HG03521 (cell line): Measurements from ENCODE around the gene STX1B.

ENCODE experiments used
- ATAC-seq: cut with Tn5 transposase; IDR thresholded peaks from one replicate; pipeline ENCODE4 v1.9.1; 2021; ENCODE audit warnings: mild to moderate bottlenecking, moderate library complexity; ENCODE audit not compliant: unreplicated experiment

STX1B gene

DNA sequence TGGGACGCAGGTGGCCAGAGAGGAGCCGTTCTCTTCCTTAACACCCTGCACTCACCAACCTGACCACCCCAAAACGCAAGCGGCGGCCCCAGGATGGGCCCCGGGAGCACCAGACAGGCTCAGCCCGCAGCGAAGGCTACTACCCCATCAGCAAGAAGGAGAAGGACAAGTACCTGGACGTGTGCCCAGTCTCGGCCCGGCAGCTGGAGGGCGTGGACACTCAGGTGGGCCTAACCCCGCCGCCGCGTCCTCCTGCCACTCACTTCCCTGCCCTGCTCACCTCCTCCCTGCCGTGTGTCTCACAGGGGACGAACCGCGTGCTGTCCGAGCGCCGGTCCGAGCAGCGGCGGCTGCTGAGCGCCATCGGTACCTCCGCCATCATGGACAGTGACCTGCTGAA, 30.0 kb downstream of the STX1B start:
- no peak for ATAC-seq

DNA sequence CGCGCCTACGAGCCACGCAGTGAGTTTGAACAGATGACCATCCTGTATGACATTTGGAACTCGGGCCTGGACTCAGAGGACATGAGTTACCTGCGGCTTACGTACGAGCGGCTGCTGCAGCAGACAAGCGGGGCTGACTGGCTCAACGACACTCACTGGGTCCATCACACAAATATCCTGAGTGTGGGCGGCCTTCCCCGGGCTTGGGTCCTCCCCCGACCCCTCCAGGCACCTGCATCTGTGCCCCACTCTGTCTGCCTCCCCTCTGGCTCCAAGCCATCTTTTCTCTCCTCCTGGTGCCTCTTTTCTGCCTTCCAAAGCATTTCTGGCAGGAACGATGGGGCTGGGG, 30.4 kb downstream of the STX1B start:
- ATAC-seq, result no peak

DNA sequence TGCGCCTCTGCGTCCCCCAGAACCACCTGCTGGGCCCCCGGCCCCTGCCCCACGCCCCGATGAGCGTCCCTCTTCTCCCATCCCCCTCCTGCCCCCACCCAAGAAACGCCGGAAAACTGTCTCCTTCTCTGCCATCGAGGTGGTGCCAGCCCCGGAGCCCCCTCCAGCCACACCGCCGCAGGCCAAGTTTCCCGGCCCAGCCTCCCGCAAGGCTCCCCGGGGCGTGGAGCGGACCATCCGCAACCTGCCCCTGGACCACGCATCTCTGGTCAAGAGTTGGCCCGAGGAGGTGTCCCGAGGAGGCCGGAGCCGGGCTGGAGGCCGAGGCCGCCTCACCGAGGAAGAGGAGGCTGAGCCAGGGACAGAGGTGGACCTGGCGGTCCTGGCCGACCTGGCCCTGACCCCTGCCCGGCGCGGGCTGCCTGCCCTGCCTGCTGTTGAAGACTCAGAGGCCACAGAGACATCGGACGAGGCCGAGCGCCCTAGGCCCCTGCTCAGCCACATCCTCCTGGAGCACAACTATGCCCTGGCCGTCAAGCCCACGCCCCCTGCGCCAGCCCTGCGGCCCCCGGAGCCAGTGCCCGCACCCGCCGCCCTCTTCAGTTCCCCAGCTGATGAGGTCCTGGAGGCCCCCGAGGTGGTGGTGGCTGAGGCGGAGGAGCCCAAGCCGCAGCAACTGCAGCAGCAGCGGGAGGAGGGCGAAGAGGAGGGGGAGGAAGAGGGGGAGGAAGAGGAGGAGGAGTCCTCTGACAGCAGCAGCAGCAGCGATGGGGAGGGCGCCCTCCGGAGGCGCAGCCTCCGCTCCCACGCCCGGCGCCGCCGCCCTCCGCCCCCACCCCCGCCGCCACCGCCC, 31.0 kb downstream of the STX1B start:
- no peak for ATAC-seq

DNA sequence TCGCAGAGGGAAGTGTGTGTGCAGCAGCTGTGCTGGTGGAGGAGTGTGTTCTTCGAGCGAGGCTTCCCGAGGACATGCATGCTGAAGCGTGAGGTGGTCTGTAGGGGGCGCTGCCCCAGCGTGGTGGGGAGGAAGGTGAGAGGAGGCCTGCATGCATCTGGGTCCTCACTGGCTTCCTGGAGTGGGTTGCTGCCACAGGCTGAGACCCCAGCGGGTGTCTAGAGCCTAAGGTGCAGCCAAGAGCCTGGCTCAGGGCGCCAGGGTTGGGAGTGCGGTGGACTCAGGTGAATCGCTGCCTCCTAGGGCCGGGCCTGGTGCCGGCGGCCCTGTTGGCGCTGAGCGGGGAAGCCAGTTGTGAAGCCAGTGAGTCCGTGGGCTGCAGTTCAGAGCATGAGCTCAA, 32.9 kb downstream of the STX1B start:
- ATAC-seq, result no peak

DNA sequence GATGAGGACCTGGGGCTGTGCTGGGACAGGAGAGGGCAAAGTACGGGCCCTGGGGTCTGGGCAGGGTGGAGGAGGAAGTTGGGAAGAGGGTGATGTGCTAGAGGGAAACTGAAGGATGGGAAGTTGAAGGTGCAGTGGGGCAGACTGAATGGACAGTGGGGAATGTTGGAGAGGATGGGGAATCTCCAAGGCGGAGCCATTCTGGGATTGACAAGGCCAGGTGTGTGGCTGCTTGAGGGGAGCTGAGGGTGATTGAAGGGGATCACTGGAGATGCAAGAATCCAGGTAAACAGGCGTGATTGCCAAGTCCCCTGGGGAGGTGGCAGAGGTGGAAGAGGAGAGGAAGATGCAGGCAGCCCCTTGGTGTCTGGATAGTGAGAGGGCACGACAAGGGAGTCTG, 34.0 kb downstream of the STX1B start:
- no peak for ATAC-seq

DNA sequence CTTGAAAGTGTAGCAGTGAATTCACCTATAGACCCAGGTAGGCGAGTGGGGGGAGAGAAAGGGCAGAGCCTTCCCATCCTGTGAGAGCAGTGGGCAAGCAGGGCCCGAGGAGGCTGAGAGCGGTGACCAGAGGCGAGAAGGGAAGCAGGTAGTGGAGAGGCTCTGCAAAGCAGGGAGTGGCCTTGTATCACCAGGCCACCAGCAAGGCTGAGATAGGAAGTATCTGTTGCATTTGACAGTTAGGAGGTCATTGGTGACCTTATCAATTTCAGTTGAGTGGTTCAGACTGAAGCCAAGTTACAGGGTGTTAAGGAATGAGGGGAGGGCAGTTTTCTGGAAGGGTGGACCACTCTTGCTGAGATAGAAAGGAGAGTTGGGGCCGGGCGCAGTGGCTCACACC, 36.1 kb downstream of the STX1B start:
- no peak for ATAC-seq

DNA sequence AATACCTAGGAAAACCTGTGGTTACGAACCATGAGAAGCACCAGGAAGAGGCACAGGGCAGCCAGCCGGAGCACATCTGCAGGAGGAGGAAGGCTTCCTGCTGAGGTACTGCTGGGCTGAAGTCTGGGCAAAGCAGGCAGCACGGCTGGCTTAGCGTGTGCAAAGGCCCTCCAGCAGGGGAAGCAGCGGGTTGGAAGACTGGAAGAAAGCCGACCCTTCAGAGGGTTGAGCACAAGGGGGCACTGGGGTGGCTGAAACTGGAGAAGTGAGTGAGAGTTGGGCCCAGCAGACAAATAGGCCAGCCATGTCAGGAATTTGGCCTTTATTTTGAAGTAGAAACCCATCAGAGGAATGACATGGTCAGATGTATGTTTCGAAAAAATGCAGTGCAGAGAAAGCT, 37.6 kb downstream of the STX1B start:
- no peak for ATAC-seq

DNA sequence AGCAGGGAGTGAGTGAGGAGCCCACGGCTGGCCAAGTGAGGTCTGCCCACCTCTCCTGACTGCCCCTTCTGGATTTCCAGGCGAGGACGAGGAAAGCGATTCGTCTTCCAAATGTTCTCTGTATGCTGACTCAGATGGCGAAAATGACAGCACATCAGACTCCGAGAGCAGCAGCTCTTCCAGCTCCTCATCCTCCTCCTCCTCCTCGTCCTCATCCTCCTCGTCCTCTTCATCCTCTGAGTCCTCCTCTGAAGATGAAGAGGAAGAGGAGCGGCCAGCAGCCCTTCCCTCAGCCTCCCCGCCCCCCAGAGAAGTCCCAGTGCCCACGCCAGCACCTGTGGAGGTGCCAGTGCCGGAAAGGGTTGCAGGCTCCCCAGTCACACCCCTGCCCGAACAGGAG, 39.1 kb downstream of the STX1B start:
- ATAC-seq, result no peak

DNA sequence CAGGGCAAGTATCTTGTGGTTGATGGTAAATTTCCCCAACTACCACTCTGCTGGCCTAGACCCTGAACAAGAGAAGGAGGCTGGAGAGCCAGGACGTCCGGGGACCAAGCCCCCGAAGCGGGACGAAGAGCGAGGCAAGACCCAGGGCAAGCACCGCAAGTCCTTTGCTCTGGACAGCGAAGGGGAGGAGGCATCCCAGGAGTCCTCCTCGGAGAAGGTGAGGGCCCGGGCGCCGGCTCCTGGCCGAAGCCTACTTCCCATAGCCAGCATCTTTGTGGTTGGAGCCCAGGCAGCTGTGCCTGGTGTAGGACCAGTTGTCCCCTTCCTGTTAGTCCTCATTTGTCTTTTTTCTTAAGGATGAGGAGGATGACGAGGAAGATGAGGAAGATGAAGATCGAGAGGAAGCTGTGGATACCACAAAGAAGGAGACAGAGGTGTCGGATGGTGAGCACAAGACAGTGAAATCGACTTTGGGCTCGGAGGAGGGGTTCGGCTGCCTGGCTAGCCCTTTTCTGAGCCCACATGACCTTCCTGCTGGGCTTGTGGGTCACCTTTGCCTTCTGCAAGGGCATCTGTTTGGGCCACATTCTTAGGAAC, 41.1 kb downstream of the STX1B start:
- ATAC-seq, result no peak

DNA sequence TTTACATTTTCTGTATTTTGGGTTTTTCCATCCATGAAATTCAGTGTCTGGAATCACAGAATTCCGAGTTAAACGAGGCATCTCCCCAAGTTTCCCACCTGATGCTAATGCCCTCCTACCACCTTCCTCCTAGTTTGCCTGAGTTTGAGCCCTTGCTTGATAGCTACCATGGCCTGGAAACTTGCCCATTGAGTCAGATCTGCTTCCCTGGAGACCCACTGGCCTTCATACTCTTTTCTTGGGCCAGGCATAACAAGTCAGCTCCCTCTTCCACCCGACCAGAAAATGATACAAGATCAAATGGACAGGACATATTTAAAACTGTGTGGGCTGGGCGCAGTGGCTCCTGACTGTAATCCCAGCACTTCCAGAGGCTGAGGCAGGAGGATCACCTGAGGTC, 42.6 kb downstream of the STX1B start:
- ATAC-seq, result no peak

DNA sequence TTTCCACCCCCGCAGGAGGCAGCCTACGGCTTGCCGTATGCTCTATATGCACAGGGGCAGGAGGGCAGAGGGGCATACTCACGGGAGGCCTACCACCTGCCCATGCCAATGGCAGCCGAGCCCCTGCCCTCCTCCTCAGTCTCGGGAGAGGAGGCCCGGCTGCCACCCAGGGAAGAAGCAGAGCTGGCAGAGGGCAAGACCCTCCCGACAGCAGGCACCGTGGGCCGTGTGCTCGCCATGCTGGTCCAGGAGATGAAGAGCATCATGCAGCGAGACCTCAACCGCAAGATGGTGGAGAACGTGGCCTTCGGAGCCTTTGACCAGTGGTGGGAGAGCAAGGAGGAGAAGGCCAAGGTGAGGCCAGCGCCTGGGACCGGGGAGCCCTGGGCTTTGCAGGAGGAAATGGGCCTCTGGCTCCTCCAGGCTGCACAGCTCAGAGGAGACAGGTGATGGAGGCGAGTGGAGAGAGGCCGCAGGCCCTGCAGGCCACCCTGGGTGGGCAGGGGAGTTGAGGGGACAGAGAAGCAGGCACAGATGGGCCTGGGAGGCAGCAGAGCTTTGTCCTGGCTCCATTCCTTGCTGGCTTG, 44.3 kb downstream of the STX1B start:
- ATAC-seq, result no peak

DNA sequence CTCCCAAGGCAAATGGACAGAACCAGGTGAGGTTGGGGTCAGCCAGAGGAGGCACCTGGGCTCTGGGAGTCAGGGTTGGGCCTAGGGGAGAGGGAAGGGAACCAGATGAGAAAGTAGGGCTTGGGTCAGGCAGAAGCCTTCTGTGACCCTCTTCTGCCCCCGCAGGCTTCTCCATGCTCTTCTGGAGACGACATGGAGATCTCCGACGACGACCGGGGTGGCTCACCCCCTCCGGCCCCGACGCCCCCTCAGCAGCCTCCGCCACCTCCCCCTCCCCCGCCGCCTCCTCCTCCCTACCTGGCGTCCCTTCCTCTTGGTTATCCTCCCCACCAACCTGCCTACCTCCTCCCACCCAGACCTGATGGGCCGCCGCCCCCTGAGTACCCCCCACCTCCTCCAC, 45.0 kb downstream of the STX1B start:
- no peak for ATAC-seq

DNA sequence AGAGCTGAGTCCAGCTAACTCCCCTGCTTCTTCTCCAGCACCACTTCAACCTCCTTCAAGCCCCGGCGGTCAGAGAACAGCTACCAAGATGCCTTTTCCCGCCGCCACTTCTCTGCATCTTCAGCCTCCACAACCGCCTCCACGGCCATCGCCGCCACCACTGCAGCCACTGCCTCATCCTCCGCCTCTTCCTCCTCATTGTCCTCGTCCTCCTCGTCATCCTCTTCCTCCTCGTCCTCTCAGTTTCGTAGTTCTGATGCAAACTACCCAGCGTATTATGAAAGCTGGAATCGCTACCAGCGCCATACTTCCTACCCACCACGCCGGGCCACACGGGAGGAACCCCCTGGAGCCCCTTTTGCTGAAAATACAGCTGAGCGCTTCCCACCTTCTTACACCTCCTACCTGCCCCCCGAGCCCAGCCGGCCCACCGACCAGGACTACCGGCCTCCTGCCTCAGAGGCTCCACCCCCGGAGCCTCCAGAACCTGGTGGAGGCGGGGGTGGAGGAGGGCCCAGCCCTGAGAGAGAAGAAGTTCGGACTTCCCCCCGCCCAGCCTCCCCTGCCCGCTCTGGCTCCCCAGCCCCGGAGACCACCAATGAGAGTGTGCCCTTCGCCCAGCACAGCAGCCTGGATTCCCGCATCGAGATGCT, 45.7 kb downstream of the STX1B start:
- no peak for ATAC-seq

DNA sequence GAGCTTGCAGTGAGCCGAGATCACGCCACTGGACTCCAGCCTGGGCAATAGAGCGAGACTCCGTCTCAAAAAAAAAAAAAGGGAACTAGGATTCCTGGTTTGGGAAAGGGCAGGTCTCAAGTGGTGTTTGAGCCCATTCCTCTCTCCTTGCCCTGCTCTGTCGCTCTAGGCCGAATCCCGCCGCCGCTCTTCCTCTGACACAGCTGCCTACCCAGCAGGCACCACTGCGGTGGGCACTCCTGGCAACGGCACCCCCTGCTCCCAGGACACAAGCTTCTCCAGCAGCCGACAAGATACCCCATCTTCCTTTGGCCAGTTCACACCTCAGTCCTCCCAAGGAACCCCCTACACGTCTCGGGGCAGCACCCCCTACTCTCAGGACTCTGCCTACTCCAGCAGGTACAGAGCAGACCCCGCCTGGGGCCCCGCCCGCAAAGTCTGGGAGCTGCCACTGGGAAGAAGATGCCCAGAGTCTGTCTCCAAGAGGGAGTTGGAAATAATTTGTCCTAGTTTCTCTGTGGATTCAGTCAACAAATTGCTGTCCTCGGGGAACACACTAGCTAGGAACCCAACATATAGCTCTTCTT, 46.4 kb downstream of the STX1B start:
- ATAC-seq, result no peak

DNA sequence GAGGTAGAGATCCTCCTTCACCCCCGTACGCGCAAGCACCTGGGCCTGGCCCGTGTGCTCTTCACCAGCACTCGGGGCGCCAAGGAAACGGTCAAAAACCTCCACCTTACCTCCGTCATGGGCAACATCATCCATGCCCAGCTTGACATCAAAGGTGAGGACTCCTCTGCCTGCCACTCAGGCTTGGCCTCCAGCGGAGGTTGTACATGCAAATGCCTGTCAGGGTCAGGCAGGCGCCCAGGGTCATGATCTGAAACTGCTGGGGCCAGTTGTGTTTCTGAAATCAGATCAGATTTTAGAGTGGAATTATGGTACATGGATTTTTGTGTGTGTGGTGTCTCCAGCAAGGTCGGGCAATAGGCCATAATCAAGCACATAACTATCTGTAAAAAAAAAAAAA, 49.1 kb downstream of the STX1B start:
- ATAC-seq, result no peak

DNA sequence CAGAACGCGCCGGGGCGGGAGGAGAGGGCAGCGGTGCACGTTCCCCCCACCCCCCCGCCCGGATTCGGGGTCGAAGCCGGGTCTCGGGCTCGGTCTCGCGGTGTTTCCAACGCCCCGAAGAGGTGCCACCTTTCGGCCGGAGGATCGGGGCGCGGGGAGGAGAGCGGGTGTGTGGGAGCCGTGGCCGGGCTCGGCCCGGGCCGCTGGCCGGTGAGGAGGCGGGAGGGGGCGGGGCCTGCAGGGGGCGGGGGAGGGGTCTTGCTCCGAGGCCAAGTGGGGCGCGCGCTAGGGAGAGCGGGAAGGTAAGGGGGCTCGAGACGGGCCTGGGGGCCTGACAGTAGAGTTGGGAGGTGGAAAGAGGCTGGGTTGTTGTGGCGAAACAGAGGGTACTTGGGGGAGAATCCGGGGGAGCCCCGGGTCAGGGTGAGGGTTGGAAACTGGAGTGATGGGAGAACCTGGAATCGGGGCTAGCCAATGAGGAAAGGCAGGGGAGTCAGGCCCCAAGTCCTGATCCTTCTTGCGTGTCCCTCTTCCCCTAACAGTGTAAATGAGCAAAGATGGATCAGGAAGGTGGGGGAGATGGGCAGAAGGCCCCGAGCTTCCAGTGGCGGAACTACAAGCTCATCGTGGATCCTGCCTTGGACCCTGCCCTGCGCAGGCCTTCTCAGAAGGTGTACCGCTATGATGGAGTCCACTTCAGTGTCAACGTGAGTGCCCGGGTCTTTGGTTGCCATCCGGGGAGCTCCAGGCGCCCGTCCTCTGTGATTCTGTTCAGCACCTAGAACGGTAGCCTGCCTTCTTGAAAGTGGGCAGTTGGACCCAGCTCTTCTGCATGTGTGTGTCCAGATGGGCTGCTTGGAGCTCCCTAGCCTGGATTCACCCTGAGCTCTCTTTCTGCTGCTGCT, 52.0 kb downstream of the STX1B start:
- ATAC-seq, result peak; percentile 33

DNA sequence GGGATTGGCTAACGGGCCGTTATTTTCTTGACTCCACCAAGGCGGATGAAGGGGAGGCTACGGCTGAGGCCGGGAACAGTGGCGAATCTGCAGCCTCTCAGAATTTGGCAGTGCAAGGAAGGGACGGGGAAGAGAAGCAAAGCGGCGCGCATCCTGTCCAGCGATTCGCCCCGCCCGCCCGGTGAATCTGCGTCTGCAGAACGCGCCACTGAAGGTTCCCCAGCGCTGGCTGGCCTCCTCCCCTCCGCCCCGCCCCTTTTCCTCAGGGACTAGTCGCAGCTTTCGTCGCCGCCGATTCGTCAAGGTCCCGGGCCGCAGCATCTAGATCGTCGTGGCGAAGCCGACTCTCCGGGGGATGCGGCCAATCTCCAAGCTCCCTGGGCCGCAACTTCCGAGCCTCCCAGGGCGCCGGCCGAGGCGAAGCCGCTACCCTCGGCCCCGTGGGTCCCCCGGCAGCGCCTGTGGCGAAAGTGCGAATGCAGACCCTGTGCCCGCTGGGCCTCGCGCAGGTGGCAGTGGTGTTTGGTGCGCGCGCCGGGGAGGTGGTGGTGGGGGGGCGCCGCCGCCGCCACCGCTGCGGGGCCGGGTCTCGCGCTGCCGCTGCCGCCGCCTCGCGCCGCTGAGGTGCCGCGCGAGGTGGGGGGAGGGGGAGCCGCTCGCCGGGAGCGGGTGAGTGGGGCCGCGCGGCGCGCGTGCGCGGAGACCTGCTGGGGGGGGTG, 52.8 kb downstream of the STX1B start, which contains the start of gene SETD1A:
TSS of gene SETD1A (plus strand) at position 299 of the 719 bp plus-strand sequence. CDS start 978 bp downstream, outside the sequence.
- ATAC-seq, result peak; percentile 68

DNA sequence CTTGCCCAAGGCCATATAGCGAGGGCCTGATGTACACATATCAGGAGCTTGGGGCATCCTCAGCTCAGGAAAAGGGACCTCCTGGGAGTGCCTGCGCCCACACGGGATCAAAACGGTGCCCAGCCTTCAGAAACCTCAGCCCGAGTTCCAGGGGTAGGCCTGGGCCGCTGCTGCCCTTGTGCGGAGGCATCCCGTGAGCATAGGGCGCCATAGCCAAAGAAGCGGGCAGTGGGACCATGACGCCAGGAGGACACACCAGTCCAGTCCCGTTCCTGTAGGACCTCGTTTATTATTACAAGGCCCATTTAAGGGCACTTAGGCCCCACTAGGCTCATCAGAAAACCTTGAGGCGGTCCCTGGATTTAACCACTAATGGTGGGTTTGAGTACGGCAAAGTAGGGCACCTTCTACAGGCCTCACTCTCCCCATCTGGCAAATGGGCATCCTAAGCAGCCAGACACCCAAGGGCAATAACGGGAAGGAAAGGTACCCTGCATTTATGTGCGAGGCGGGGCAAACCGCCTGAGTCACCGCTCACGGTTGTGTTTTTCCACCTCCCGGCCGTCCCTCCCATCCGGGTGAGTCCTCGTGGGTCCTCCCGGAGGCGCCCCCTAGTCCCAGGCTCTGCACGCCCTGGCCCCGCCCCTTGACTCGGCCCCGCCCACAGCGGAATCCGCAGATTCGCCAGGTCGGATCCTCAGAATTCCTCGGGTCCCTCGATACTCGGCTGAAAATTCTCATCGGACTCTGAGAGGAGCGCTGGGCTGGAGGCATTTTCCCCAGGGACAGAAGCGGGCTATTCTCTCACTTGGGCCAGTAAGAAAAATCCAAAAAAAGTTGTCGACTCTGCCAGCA, 53.6 kb downstream of the STX1B start:
- peak; percentile 31 for ATAC-seq

DNA sequence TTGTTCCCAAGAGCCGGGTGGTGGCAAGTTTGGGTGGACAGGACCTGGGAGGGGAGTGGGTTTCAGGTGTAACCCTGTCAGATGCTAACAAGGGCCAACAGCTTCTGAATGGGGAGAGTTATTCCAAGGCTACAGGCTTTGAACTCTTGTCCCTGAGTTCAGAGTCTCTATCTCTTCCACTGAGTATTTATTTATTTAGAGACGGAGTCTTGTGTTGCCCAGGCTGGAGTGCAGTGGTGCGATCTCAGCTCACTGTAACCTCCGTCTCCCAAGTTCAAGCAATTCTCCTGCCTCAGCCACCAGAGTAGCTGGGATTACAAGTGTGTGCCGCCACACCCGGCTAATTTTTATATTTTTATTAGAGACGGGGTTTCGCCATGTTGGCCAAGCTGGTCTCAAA, 55.4 kb downstream of the STX1B start:
- no peak for ATAC-seq
